Lower leg skin (tissue), 4 donors: ENCODE data around the gene COA8. TPM values are rescaled to one million over a fixed set of nuclear protein-coding genes. Genes with fewer than 3 reads are reported as not detected.
A peak's percentile ranks its signal among the peaks of the same experiment; 100 is the strongest.

Experiments used
- DNase-seq, 2 donors: peaks; one replicate each; pipeline ENCODE4 v3.0.0-alpha.2; 2019; ENCODE audit warnings: low spot score in 2 of 2
- H3K4me3 ChIP-seq: fragments of 200-600 bp; sonication (generic); 2 replicates; pipeline ENCODE4 v1.5.1; 2017; ENCODE audit warnings: mild to moderate bottlenecking, low read depth; ENCODE audit not compliant: poor library complexity, severe bottlenecking
- POLR2A ChIP-seq, 2 donors: fragments of 450-650 bp; IDR thresholded peaks; one replicate each; pipeline ENCODE4 v1.6.1; 2016 to 2017; ENCODE audit warnings: antibody characterized with exemption in 2 of 2, mild to moderate bottlenecking in 1 of 2, moderate library complexity in 1 of 2
- WGBS, 2 donors: methylation state at CpG; one replicate each; pipeline ENCODE4 v1.1.5; 2018; 5-methylcytosine and 5-hydroxymethylcytosine counted together
- intact Hi-C: fragments of 100-400 bp; cut with DNase I; formaldehyde crosslinking; loops from one replicate; pipeline ENCODE4 v1.15.0; 2023; ENCODE audit warnings: low total_unique reads
- total RNA-seq, 4 donors: library from RNA; depleted of rRNA; stranded (reverse); fragments of >200 nt; gene quantifications; one replicate each; pipeline ENCODE4 v1.1.0, GENCODE V29; 2016
- TF ChIP-seq, protein P1 (sequence below), 3 donors: fragments of 450-650 bp; IDR thresholded peaks; one replicate each; pipeline ENCODE4 v1.5.1; 2016; ENCODE audit warnings: antibody characterized with exemption in 3 of 3, mild to moderate bottlenecking in 3 of 3, moderate library complexity in 2 of 3

Gene COA8
- total RNA-seq, 4 donors from 2014 or later, result 21.0 to 32.9 (median 30.0) TPM

DNA sequence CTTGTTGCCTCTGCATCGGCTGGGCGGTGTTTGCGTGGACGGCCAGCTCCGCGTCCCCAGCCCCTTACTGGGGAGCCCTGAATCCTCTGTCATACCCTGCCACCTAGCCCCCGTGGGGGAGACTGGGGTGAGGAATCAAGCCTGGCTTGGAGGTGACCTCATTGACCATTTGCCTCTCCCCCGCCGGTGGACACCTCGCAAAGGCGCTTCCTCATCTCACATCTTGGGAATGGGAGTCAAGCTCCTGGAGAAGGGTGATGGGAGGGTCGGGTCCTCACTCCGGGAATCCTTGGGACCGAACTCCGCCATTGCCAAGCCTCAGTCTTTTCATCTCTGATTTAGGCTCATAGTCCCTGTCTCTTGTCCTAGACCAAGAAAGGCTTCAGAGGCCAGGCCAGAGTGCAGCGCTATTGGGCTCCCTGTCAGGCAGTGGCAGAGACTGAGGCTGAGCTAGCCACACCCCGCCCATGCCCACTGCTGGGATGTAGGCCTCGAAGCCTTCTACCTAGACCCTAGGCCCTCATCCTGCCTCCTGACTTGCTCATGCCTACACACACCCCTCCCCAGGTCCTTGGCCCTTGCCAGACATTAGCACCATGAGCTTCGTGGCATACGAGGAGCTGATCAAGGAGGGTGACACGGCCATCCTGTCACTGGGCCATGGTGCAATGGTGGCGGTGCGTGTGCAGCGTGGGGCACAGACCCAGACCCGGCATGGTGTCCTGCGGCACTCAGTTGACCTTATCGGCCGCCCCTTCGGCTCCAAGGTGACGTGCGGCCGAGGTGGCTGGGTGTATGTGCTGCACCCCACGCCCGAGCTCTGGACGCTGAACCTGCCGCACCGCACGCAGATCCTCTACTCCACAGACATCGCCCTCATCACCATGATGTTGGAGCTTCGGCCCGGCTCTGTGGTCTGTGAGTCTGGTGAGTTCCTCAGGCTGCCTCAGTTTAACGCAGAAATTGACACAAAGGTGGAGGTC lies 33.1 kb upstream of the COA8 start:
- TF ChIP-seq, protein P1, sequence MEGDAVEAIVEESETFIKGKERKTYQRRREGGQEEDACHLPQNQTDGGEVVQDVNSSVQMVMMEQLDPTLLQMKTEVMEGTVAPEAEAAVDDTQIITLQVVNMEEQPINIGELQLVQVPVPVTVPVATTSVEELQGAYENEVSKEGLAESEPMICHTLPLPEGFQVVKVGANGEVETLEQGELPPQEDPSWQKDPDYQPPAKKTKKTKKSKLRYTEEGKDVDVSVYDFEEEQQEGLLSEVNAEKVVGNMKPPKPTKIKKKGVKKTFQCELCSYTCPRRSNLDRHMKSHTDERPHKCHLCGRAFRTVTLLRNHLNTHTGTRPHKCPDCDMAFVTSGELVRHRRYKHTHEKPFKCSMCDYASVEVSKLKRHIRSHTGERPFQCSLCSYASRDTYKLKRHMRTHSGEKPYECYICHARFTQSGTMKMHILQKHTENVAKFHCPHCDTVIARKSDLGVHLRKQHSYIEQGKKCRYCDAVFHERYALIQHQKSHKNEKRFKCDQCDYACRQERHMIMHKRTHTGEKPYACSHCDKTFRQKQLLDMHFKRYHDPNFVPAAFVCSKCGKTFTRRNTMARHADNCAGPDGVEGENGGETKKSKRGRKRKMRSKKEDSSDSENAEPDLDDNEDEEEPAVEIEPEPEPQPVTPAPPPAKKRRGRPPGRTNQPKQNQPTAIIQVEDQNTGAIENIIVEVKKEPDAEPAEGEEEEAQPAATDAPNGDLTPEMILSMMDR (IDR thresholded peaks at IDR 0.05), result no peak
- TF ChIP-seq POLR2A (IDR thresholded peaks at IDR 0.05), result no peak
- DNase-seq, result no peak
- peak overlapping the region; percentile 58 for H3K4me3 ChIP-seq
- intact Hi-C loops, result no loop called here
- 41 to 56% methylated on average over 34 to 36 of the region's 42 CpGs for WGBS, 2 donors

DNA sequence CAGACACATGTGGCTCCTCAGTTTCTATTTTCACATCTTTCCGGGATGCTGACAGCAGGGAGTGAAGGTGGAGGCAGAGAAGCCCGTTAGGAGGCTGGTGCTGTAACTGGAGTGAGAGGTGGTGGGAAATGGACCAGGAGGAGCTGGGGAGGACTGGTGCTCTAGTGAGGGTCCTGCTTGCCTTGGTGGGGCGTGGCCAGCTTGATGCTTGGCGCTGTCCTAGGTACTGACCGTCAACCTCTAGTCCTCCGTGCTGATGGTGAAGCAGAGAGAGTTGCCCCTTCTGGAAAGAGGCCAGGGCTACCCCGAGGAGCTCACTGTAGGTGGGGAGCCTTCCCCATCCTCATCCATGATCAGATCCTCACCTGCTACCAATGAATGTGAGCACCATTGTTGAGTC lies 32.4 kb upstream of the COA8 start:
- no peak for DNase-seq
- TF ChIP-seq, protein P1 (IDR thresholded peaks at IDR 0.05), result no peak
- TF ChIP-seq POLR2A (IDR thresholded peaks at IDR 0.05), result no peak
- 55 to 62% methylated on average over 7 of the region's 7 CpGs for WGBS, 2 donors
- intact Hi-C loops, result no loop called here
- no peak overlapping the region for H3K4me3 ChIP-seq

DNA sequence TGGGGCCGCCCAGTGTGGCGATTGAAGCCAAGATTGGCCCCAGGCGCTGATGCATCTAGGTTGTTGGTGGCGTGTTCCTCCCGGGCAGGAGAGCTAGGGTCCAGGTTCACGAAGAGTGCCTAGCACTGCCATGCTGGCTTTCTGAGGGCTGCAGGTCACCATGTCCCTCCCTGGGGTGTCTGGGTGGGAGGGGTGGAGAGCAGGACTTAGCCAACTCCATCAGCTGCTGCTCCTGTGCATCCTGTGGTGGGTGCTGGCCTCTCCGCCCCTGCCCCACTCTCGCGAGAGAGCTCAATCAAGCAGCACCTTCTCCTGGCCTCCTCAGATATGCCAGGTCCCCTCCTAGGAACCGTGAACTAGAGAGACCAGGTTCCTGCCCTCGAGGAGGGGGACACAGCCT lies 31.9 kb upstream of the COA8 start:
- H3K4me3 ChIP-seq, result no peak overlapping the region
- TF ChIP-seq, protein P1 (IDR thresholded peaks at IDR 0.05), result no peak
- no peak for TF ChIP-seq POLR2A (IDR thresholded peaks at IDR 0.05)
- WGBS, 2 donors, result 91 to 97% methylated on average over 6 to 11 of the region's 11 CpGs

DNA sequence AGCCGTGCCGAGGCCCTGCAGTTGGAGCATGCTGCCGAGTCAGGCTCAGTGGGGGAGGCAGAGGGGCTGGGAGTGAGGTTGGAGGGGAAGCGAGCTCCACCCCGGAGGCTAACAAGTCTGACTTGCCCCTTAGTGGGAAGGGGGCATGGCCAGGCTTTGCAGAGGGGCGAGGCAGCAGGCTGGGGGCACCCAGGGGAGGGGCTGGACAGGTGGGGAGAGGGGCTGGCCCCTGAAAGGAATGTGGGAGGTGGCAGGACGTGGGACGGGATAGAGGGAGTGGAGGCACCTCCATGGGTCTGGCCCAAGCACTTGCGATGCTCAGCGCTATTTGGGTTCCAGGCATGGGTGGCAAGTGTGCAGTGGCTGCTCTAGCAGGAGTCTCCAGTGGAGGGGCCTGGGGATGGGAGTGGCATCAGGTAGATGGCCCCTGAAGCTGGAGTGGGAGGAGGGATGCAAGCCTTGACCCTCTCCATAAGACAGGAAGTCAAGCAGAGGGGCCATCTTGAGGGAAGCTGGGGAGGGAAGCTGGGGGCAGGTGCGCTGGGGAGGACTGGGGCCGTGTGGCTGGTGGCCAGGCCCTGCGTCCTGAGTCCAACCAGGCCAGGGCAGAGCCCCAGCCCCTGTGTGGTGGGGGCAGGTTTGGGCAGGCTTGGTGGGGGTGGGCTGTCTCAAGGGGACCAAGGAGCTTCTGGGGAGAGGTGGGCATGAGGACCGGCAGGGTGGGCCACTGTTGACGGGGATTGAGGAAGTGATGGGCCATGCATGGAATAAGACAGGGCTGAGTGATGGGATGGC lies 31.1 kb upstream of the COA8 start:
- TF ChIP-seq, protein P1 (IDR thresholded peaks at IDR 0.05), result no peak
- TF ChIP-seq POLR2A (IDR thresholded peaks at IDR 0.05), result no peak
- WGBS, 2 donors, result 82 to 83% methylated on average over 15 of the region's 15 CpGs
- no peak overlapping the region for H3K4me3 ChIP-seq
- intact Hi-C loops, result no loop called here
- no peak for DNase-seq

More for the DNA sequence above, 31.9 kb upstream of the COA8 start:
- DNase-seq, result no peak
- intact Hi-C loops, result no loop called here

DNA sequence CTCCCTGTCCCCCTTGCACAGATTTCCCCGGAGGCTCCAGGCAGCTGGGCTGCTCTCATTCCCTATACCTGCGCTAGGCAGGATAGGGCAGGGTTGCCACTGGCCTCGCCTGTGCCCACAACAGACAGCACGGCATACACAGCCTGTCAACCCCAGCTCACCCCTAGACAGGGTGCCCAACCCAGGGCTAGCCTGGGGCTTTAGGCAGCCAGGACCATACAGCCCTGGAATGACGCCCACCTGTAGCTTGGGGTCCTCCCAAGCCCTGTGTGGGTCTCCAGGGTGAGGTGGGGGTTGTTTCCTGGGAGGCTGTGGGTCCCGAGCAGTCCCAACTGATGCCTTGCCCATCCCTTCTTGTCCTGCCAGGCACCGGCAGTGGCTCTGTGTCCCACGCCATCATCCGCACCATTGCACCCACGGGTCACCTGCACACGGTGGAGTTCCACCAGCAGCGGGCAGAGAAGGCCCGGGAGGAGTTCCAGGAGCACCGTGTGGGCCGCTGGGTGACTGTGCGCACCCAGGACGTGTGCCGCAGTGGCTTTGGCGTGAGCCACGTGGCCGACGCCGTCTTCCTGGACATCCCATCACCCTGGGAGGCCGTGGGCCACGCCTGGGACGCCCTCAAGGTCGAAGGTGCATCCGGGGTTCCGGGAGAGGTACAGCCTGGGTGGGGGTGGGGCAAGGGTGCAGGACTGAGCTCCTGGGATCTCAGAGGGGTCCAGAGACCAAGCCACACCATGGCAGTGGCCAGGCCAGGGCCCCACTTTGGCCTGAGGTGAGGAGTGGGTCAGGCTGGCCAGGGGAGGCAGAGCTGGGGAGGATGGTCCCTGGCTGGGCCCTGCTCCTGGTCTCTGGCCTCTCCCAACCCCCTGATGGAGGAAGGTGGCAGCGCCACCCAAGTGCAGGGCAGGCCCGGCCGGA lies 30.3 kb upstream of the COA8 start:
- DNase-seq, result no peak
- no peak for TF ChIP-seq POLR2A (IDR thresholded peaks at IDR 0.05)
- TF ChIP-seq, protein P1 (IDR thresholded peaks at IDR 0.05), result no peak
- intact Hi-C loops, result no loop called here
- no peak overlapping the region for H3K4me3 ChIP-seq
- 80 to 84% methylated on average over 28 to 29 of the region's 32 CpGs for WGBS, 2 donors
